Thyroid gland (tissue), 4 donors: ENCODE results near the gene PIK3R5. TPM values are rescaled to one million over a fixed set of nuclear protein-coding genes. Genes with fewer than 3 reads are reported as not detected.

Experiments
- DNase-seq, 2 donors: peaks; one replicate each; pipeline ENCODE4 v3.0.0-alpha.2; 2019
- H3K27ac ChIP-seq, 3 donors: fragments of 200-600 bp; sonication (generic); 1 replicate in 2 of 3; 2 replicates in 1 of 3; pipeline ENCODE4 v1.5.1; 2016 to 2019; ENCODE audit warnings: mild to moderate bottlenecking in 1 of 3, moderate library complexity in 1 of 3
- H3K27me3 ChIP-seq: fragments of 200-600 bp; sonication (generic); one replicate; pipeline ENCODE4 v1.5.1; 2019
- H3K36me3 ChIP-seq, 2 donors: fragments of 200-600 bp; sonication (generic); one replicate each; pipeline ENCODE4 v1.5.1; 2016 to 2019
- H3K4me1 ChIP-seq, 2 donors: fragments of 200-600 bp; sonication (generic); one replicate each; pipeline ENCODE4 v1.5.1; 2017 to 2019
- H3K4me3 ChIP-seq, 3 donors: fragments of 200-600 bp; sonication (generic); replicated peaks in 1 of 3; 1 replicate in 2 of 3; 2 replicates in 1 of 3; pipeline ENCODE4 v1.5.1; 2016; ENCODE audit warnings: mild to moderate bottlenecking in 1 of 3
- H3K9me3 ChIP-seq: fragments of 200-600 bp; sonication (generic); one replicate; pipeline ENCODE4 v1.5.1; 2017
- POLR2A ChIP-seq, 2 donors: fragments of 450-650 bp; IDR thresholded peaks; one replicate each; pipeline ENCODE4 v1.6.1; 2017; ENCODE audit warnings: antibody characterized with exemption in 2 of 2, mild to moderate bottlenecking in 2 of 2, moderate library complexity in 1 of 2
- WGBS, 2 donors: methylation state at CpG; one replicate each; pipeline ENCODE4 v1.1.5; 2017; 5-methylcytosine and 5-hydroxymethylcytosine counted together
- intact Hi-C: fragments of 100-400 bp; cut with DNase I; formaldehyde crosslinking; loops from one replicate; pipeline ENCODE4 v1.15.1; 2023
- total RNA-seq, 4 donors: library from RNA; depleted of rRNA; stranded (reverse); fragments of >200 nt; gene quantifications; one replicate each; pipeline ENCODE4 v1.2.3, GENCODE V29; 2016
- TF ChIP-seq, protein P1 (sequence below), 6 experiments: fragments of 200-600 bp in 3 of 6; fragments of 450-650 bp in 3 of 6; sonication (generic) in 3 of 6; IDR thresholded peaks; one replicate each; pipeline ENCODE4 v1.5.1; 2016 to 2019; ENCODE audit warnings: antibody characterized with exemption in 6 of 6, mild to moderate bottlenecking in 2 of 6, inconsistent platforms in 1 of 6, moderate library complexity in 1 of 6

PIK3R5 gene
- total RNA-seq, 4 donors from 2014 or later, result 2.3 to 10.6 (median 5.1) TPM

DNA sequence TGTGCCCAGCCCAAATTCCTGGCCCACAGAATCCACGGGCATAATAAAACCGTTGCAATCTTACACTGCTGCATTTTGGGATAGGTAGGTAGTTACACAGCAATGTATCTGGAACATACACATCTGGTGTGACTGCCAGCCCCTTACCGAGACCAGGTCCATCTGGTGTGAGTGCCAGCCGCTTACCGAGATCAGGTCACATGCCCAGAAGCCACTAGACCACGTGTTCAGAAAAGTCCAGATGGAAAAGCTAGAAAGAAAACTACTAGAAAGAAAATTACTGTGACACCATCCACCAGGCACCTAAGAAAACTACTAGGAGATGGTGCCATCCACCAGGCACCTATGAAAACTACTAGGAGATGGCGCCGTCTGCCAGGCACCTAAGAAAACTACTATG, 19.4 kb downstream of the PIK3R5 start:
- Histone ChIP-seq H3K36me3 (no peaks in the 10 kb centered on the region), H3K27ac (no peak overlapping the region), H3K27me3 (no peaks in the 10 kb centered on the region), H3K9me3 (no peaks in the 10 kb centered on the region), H3K4me3 (no peak overlapping the region), H3K4me1 (no peaks in the 10 kb centered on the region)
- no peak for DNase-seq
- intact Hi-C loops, result no loop called here
- TF ChIP-seq, protein P1, sequence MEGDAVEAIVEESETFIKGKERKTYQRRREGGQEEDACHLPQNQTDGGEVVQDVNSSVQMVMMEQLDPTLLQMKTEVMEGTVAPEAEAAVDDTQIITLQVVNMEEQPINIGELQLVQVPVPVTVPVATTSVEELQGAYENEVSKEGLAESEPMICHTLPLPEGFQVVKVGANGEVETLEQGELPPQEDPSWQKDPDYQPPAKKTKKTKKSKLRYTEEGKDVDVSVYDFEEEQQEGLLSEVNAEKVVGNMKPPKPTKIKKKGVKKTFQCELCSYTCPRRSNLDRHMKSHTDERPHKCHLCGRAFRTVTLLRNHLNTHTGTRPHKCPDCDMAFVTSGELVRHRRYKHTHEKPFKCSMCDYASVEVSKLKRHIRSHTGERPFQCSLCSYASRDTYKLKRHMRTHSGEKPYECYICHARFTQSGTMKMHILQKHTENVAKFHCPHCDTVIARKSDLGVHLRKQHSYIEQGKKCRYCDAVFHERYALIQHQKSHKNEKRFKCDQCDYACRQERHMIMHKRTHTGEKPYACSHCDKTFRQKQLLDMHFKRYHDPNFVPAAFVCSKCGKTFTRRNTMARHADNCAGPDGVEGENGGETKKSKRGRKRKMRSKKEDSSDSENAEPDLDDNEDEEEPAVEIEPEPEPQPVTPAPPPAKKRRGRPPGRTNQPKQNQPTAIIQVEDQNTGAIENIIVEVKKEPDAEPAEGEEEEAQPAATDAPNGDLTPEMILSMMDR (IDR thresholded peaks at IDR 0.05), result no peak
- TF ChIP-seq POLR2A (IDR thresholded peaks at IDR 0.05), result no peak
- WGBS, 2 donors, result 82% methylated on average over 8 of the region's 8 CpGs

DNA sequence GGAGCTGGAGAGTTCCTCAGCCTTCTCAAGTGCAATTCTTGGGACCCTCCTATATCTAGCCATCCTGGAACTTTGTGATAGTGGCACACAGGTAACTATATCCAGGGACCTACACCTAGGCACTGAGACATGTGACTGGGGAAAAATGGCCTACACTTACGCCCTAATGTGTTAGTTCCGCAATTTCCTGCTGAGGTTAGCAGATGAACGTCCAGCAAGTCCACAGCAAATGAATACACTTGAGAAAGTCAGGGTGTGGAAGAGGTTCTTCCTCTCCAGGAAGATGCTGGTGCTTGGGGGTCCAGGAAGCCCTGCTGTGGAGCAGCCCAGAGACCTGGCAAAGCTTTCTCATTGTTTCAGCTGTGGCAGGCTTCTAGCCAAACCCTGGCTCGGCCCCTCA, 20.8 kb downstream of the PIK3R5 start:
- 68 to 85% methylated on average over 3 to 4 of the region's 4 CpGs for WGBS, 2 donors
- intact Hi-C loops, result no loop called here
- Histone ChIP-seq H3K36me3 (no peaks in the 10 kb centered on the region), H3K27me3 (no peaks in the 10 kb centered on the region), H3K27ac (no peak overlapping the region), H3K9me3 (no peaks in the 10 kb centered on the region), H3K4me1 (no peaks in the 10 kb centered on the region), H3K4me3 (no peak overlapping the region)
- TF ChIP-seq, protein P1 (IDR thresholded peaks at IDR 0.05), result no peak
- DNase-seq, result no peak

DNA sequence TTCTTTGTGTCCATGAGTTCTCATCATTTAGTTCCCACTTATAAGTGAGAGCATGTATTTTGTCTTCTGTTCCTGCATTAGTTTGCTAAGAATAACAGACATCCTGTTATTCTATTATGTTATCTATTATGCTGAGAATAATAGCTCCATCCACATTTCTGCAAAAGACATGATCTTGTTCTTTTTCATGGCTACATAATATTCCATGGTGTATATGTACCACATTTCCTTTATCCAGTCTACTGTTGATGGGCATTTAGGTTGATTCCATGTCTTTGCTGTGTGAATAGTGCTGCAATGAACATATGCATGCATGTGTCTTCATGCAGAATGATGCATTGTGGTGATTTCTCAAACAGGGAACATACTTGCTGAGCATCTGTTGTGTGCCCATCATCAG, 21.4 kb downstream of the PIK3R5 start:
- TF ChIP-seq, protein P1 (IDR thresholded peaks at IDR 0.05), result no peak
- no peak for TF ChIP-seq POLR2A (IDR thresholded peaks at IDR 0.05)
- no peaks in the 10 kb centered on the region for H3K4me1 ChIP-seq
- no peak overlapping the region for H3K27ac ChIP-seq
- H3K27me3 ChIP-seq, result no peaks in the 10 kb centered on the region
- no peak for DNase-seq
- H3K9me3 ChIP-seq, result no peaks in the 10 kb centered on the region
- H3K36me3 ChIP-seq, result no peaks in the 10 kb centered on the region
- no peak overlapping the region for H3K4me3 ChIP-seq
- intact Hi-C loops, result no loop called here

DNA sequence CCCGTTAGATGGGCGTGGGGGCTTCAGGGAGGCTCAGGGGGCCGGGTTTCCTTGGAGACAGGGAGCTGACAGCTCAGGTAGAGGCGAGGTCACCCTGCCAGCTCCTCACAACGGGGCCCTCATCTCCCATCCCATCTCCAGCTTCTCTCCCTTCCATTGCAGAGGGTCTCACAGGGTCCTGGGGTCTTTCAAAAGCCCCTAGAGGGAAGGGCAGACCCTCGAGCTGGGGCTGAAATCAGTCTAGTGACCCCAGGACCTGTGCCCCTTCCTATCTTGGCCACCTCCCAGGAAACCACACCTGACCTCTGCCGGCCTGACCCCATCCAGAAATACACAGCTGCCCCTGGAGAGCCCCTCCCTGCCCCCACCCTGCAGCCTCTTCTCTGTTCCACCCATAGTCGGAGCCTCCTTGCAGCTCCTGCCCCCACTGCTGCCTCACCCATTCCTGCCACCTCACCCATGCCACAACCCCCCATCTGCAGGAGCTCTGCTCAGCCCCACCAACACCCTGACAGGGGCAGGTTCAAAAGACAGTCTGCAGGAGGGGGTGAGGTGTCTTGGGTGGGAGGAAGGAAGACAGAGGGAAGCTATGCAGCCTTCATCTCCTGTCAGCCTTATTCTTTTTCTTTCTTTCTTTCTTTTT, 23.4 kb downstream of the PIK3R5 start:
- Histone ChIP-seq H3K9me3 (no peaks in the 10 kb centered on the region), H3K36me3 (no peaks in the 10 kb centered on the region), H3K27ac (no peak overlapping the region), H3K27me3 (no peaks in the 10 kb centered on the region), H3K4me1 (no peaks in the 10 kb centered on the region), H3K4me3 (no peak overlapping the region)
- TF ChIP-seq, protein P1 (IDR thresholded peaks at IDR 0.05), result no peak
- TF ChIP-seq POLR2A (IDR thresholded peaks at IDR 0.05), result no peak
- no peak for DNase-seq
- WGBS, 2 donors, result 68 to 74% methylated on average over 8 of the region's 8 CpGs
- intact Hi-C loops, result no loop called here

DNA sequence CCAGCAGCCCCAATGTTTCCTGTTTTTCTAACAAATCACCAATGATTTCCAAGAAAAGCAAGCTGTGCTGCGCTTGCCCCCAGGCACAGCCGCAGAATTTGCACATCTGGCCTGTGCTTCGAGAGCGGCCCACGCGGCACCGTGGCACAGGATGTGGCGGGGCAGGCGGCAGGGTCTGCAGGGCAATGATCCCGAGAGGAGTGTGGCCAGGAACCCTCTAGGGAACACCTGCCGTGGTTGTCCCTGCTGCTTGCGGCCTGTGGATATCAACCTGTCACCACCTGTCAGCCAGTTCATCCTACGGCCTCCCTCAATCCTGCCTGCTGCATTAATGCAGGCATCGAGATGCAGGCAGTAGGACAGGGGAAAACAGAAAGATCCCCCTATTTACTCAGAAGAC, 24.0 kb downstream of the PIK3R5 start:
- no peaks in the 10 kb centered on the region for H3K36me3 ChIP-seq
- H3K4me3 ChIP-seq, result no peak overlapping the region
- DNase-seq, result no peak
- H3K27me3 ChIP-seq, result no peaks in the 10 kb centered on the region
- 73% methylated on average over 13 to 14 of the region's 14 CpGs for WGBS, 2 donors
- no peak overlapping the region for H3K27ac ChIP-seq
- H3K4me1 ChIP-seq, result no peaks in the 10 kb centered on the region
- intact Hi-C loops, result no loop called here
- TF ChIP-seq, protein P1 (IDR thresholded peaks at IDR 0.05), result no peak
- TF ChIP-seq POLR2A (IDR thresholded peaks at IDR 0.05), result no peak
- no peaks in the 10 kb centered on the region for H3K9me3 ChIP-seq
